ENCODE results near the gene HOXD11. TPM values are rescaled to one million over a fixed set of nuclear protein-coding genes. Genes with fewer than 3 reads are reported as not detected.

The HOXD11 gene
- total RNA-seq: not detected in 2 replicates

DNA sequence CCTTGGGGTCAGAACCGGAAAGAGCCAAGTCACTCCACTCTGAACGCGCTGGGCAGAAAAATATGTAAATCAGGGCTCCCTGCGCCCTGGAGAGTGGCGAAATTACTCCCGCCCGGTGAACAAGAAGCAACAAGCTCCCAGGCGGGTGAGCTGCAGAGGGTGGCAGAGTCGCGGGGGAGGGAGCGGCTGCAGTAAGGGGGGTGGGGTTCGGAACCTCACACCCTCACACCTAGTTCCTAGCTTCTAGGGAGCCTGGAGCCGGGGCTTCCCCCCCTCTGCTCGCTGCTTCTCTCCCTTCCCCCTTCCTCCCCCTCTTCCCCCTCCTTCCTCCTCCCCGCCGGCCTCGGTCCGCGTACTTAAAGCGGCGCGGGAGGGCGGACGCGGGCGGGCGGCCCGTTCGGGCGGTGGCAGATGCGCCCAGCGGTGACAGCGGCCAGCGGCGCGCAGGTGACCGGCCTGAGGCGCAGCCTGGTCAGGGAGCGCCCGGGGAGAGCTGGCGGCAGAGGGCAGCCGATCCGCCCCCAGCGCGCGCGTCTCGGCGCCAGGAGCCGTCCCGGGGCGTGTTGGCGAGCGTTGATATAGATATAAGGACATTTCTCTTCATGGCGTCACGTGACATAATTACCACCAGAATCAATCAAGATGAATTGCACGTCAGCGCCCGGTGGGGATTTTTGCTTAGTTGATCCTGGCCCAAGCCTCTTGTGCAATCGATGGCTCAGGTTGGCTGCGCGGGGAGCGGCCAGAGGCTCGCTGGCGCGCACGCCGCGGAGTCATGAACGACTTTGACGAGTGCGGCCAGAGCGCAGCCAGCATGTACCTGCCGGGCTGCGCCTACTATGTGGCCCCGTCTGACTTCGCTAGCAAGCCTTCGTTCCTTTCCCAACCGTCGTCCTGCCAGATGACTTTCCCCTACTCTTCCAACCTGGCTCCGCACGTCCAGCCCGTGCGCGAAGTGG, at the start of gene HOXD11:
TSS of gene HOXD11 (plus strand) at position 700 of the 959 bp plus-strand sequence. CDS start at position 776, 76 bp downstream.
- intact Hi-C loops (cut with micrococcal nuclease): no loop called here

DNA sequence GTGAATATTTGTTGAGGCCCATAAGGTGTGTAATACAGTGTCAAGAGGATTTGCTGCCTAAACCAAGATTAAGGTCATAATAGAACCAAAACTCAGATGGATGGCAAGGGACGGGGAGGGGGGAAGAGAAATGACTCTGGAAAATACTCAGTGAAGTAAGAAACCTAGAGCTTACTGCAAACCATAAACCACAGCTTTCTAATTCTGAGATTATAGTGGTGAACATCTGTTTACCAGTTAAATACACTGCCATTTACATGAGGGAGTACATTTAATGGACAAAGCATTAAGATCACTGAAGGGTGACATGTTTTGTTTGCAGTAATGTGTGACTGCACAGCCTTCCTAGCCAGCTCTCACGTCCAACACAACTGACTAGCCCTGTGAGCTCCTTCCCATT, 43.1 kb upstream of the HOXD11 start:
- intact Hi-C loops (cut with micrococcal nuclease): no loop called here

DNA sequence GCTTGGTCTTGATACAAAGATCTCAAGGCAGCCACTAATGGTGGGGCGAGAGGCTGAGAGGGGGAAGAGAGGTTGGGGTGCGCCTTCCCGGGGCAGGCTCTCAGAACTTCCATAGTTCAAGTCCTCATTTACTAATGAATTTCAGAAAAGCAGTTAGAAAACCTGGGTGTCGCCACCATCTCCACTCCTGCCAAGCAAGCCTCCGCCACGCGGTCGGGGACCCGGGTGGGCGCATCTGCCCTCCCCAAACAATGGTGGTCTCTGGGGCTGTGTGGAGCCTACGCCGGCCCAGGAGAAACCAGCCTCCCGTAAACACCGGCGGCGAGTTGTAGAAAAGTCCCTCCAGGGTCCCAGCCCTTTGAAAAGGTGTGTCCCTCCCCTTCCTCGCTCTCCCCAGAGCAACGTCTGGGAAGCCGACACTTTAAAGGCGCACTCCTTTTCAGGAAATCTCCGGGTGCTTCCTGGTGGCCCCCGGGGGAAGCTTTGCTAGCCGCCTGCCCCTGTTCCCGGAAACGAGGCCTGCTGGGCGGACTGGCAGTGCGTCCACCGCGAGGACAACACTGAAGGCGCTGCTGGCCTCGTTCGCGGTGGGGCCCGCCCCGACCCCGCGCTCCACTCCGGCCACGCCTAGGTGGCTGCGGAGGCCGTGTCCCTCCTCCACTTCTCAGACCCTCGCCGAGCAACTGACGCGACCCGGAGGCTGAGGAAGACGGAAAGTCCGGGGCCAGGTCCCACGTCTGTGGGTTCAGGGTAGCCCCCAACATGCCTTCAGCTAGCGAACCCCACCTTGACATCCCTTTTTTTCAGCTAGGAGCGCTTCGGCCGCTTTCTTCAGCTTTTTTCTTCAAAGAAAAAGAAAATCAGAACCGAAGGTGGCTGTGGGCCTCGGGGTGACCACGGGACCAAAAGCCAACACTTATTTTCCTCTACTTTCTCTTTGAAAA, 40.2 kb upstream of the HOXD11 start:
- intact Hi-C loops (cut with micrococcal nuclease): no loop called here

DNA sequence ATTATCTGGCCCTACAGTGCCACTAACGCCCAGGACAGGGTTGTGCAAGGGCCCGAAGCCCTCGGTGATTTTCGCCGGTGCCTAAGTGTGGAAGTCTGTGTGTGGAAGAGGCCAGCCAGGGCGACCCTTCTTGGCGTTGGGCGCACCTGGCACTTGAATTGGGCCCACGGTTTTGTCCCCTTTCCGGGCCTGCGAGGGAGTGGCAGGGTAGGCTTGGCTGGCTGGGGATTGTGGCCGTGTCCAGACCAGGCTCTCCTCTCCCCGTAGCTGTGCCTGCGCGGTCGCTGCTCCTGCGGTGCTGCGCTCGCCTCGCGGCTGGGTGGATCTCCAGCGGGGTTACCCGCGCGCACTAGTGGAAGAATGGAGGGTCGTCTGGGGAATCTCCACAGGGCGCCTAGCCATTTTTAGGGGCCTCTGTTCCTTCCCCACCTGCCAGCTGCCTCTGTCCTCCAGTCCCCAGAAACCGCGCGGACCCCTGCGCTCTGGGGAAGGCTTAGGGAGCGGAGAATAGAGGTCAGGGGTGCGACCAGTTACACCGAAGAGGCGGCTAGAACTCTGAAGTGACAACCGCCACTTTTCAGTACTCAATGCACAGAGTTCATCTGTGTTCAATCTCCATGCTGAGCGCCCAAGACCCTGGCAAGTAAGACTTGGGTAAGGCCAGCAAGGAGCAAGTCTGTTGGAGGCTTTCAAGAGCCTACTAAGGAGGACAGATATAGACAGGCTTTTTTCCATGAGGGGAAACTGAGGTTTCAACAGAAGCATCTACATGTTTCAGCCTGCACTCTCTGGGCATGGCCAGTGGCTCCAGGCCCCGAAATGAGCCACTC, 39.3 kb upstream of the HOXD11 start:
- intact Hi-C loops (cut with micrococcal nuclease): no loop called here

DNA sequence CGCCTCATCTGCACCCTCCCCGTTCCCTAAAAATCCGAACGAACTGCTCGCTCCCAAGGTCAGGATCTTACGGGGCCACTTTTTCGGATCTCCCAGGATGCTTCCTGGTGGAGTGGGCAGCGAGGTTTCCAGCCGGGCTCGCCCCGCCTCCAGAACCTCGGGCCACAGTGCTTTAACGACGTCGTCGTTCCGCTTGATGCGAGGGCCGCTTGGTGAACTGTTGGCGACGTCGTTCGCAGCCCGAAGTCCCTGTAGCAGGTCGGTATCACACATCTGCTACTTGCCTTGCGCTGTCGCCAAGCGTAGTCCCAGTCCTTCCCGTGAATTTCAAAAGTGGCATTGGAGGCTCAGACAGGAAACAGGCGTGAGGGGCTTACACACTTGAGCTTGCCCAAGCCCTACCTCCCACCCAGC, 38.7 kb upstream of the HOXD11 start:
- intact Hi-C loops (cut with micrococcal nuclease): no loop called here

DNA sequence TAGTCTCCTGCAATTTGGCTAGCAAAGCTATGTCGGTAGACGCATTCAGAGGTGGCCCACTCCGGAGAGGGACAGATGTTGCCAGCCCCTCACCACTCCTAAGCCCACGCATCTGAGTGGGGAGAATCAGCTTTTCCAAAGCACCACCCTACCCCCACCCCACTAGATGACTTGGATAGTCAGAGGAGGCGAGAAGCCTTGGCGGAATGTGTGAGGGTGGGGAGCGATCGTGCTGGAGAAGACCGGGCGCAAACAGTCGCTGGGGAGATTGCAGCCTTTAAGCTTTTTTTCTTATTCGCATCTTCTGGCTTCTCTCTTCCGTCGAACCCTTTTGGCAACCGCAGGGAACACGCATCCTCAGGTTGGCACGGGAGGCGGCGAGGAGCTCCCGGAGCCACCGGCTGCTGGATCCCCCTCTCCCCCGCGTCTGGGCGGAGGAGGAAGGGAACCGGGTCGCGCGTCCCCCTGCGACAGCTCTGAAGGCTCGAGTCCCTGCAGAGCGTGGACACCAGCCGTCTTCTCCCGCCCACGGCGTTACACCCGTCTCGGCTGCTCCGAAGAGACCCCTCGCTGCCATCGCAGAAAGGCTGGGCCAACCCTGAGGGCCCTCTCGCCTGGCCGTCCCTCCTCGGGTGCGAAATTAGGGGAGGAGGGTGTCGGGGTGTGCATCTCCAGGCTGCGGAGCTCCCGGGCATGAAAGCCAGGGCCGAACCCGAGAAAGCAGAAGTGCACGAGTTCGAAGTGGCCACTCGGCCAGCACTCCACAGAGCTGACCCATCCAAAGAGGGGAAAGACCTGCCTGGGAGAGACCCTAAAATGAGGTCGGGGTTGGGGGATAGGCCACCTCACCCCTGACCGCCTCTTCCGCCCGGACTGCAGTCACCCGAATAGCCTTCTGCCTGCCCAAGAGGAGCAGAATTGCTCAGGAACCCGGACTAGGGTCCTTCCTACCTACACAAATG, 35.5 kb upstream of the HOXD11 start:
- intact Hi-C loops (cut with micrococcal nuclease): no loop called here

DNA sequence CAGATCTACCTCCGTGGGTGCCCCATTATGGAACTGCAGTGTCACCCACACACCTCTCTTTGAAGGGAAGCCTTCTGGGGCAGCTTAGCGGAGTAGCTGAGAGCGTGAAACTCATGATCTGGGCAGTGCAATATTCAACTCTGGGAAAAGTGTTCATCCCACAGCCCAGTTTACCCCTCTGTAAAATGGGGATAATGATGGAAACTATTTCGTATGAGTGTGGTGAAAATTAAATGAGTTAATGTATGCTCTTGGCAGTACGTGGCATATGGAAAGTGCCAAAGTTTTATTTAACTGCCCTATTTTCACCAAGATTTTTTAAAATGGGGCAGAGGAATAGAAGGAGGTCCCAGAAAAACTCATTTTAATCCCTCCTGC, 34.8 kb upstream of the HOXD11 start:
- intact Hi-C loops (cut with micrococcal nuclease): no loop called here

DNA sequence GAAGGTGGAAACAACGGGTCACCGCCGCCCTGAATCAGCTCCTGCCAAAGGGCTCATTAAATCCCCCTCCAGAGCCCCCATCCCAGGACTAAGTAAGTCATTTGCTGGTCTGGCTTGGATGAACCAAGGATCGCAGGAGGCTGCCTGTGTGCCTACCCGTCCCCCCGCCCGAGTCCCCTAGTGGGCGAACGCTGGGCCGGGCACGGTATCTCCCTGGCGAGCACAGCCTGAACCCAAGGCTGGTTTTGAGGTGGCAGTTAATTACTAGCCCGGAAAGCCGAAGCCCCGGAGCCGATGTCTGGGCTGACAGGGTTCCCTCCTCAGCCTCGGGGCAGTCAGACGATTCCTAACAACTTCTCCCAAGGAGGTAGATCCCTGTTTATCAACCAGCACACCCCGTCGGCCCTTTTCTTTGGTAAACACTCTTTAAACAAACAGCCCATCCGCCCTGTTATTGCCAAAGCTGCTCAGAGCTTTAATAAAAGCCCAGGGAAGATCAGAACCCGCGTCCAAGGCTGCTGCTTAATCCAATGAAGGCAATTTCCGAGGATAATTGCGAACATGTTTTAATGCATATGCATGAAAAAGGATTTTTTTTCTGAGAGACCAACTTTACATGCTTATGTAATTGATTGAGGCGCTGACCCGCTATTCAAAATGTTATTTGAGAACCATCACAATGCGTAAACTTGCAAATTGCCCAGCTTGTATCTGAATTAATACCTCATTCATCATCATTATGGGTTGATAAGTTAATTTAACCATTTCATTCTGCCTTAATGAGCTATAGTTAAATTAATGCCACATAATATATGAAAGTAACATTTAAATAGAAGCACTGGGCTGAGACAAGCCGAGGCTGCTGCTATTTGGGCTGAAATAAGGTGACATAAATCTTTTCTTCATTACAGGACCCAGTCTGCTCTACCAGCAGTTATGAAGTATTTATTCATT, 33.9 kb upstream of the HOXD11 start:
- intact Hi-C loops (cut with micrococcal nuclease): no loop called here

DNA sequence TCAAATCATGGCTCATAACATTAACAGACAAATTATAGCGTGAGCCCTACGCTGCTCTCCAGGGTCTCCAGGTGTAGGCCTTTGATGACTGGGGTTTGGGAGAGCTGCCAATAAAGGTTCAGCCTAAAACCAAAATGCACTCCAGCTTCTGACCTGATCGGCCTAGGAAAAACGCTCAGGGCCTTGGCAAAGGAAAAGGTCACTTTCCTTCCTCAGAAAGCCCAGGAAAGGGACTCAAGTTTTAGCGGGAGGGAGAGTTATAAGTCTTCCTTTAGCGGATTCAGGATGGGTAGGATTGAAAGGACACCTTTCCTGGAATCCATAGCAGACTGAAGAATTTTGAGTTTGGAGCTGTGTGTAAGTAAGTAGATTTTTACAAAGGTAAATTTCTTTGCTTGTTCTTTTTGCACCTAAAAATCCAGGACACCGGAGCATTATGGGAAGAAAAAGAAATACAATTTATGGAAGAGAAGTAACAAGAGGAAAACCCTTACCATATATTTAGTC, 32.1 kb upstream of the HOXD11 start:
- intact Hi-C loops (cut with micrococcal nuclease): no loop called here

DNA sequence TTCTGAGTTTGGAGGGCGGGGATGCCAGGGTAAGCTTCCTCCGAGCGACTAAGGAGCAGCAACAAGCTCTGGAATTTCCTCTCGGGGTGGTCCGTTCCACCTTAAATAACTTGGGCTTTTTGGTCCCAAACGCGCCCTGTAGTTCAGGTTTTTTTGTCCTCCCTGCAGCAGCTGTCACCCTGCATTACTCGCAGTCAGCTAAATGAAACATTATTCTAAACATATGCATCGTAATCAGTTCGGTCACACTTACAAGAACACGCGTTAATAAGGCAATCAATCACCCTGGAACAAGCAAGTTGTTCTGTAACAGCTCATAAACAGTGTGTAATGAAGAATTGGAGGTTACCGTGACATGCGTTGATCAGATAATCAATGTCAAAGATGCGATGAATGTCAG, 31.6 kb upstream of the HOXD11 start:
- intact Hi-C loops (cut with micrococcal nuclease): no loop called here

DNA sequence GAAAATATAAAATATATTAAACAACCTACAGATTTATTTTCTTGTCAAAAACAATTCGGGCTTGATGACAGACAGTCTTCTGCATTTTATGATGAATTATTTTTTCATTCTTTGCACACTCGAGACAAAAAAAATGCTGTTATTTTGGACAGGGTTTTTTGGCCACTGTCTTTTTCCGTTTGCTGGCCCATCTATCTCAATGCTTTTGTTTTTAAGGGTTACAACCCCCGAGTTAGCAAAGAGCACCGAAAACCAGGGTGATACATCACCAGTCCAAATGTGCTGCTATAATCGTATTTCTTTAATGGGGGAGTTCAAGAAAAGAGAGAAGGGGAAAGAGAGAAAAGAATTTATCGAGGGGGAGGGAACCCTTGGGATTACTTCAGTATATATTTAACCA, 31.0 kb upstream of the HOXD11 start:
- intact Hi-C loops (cut with micrococcal nuclease): no loop called here

DNA sequence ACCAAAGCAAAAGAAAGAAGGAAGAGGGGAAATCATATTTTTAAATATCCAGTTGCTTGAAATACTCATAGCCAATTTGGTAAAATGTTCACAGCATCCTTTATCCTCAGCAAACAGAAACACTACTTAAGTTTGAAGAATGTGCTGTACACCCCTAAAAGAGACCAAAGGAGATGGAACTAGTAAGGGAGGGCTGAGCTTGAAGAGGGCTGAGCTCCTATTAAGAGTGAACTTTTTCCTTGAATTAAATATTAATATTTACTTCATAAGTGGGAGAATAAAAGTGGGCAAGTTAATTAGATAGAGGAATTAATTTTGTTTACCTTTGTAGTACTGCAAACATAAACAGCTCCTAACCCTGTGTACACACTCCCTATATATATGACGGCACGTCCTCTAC, 30.3 kb upstream of the HOXD11 start:
- intact Hi-C loops (cut with micrococcal nuclease): no loop called here

DNA sequence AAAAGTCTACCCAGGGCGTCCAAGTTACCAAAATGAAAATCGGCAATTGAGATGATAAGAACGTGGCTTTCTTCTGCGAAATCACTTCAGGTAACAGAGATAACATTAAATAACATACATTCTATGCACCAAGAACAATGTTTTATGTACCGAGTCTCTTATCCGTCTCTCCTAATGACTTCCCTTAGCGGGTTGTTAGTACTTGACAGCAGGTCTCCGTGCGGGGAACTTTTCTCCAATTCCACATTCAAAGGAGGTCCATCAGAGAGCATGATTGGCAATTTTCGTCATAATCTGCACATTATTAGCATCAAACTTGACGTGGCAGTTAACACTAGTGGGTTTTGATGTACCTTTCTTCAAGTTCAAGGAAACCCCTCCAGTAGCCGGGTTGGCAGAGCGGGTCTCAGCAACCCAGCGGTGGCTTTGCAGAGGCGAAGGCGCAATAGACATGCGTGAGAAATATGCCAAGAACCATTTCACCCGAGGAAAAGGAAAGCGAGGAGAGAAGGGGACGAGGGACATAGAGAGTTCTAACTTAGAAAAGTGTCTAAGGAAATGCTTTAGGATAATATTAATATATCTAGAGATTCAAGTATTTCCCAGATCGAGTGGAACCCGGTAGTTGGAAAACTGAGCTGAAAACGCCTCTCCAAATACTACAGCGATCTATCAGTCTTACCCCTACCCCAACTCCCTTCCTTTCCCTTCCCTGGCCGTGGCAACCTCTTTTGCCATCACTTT, 28.4 kb upstream of the HOXD11 start:
- intact Hi-C loops (cut with micrococcal nuclease): loop anchor here (2.0 kb wide), 4 partner anchors 32 to 388 kb away; partner anchors contain the start of gene HOXD3

DNA sequence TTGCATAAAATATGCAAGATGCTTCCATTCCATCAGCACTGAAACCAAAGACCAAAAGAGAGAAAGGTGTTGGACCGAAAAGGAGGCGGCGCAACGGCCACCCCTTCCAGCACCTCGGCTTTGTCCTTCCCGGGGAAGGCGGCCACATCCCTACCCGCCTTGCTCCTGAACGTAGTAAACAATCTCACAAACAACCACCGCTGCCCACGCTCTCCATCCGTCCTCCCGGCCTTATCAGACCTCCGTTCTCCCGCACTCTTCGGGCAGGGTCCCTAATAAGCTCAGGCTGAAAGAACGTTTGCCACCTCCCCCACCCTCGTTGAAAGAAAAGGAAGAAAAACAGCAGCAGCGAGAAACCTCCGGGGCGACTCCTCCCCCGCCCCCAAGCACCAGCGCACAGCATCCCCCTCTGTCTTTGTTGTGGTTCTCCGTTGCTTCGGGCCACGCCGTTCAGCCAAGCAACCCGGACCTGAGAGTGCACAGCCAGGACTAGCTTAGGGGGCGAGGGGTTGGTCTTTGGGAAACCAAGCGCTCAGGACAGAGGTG, 27.7 kb upstream of the HOXD11 start:
- intact Hi-C loops (cut with micrococcal nuclease): loop anchor here (2.0 kb wide), 4 partner anchors 31 to 389 kb away; partner anchors contain the start of gene HOXD3

DNA sequence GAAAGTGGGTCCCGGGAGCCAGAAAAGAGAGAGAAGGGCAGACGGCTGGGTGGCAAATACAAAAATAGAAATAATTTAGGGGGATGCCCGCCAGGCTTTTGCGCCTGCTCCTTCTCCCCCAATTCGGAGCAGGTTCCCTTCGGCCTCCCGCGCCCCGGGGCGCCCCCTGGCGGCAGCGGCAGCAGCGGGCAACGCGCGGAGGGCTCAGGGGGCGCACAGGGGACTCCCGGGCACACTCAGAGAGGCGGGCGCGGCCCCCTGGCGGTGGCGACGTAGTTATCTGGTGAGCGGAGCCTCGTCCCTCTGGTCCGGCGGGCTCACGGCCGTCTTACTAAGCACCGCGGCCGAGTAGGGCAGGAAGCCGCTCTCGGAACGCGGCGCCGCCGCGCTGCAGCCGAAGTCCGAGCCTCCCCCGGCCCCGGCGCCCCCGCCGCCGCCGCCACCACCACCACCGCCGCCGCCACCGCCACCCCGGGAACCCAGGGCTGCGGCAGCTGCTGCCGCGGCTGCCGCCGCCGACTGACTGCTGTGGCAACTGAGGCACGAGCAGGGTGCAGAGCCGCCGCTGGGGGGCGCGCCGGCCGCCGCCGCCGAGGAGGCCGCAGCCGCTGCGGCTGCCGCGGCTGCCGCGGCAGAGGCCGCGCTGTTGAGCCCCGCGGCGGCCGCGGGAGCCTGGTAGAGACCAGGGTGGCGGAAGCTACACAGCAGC, 27.1 kb upstream of the HOXD11 start:
- intact Hi-C loops (cut with micrococcal nuclease): loop anchor here (2.0 kb wide), 4 partner anchors 31 to 389 kb away; partner anchors contain the start of gene HOXD3

DNA sequence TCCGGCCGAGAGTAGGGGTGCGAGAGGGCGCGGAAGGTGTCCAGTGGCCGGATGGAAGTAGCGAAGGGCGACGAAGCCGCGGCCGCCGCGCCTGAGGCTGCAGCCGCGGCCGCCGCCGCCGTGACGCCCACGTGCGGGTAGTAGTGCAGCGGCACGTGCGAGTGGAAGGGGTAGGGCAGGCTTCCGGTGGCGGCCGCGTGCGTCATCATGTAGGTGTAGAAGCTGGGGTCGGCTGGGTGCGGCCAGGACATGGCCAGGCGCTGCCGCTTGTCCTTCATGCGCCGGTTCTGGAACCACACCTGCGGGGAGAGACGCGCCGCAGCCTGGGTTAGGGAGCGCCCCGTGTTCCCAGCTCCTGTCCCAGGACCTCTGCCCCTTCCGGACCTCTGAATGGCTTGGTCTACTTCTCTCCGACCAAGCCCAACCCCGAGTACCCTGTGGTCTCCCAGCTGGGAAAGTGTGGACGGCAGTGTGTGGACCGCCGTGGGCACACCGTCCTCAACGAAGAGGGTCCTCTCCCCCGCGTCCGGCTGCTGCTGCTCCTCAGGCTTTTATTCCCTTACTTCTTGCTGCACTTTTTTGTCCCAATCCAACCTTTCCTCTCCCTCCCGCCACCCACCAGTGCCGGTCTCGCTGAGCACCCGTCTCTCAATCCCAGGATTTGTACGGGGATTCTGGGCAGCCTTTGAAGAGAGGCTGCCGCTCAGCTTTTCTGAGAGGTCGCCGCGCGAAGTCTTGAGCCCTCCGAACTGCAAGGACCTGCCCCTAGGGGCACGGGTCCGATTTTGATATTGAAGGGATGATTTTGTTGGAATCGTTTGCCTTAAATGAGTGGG, 26.3 kb upstream of the HOXD11 start:
- intact Hi-C loops (cut with micrococcal nuclease): no loop called here

Measured in T-helper 1 cell treated with Interleukin-12 subunit alpha and Interleukin-12 subunit beta and Interleukin-4 antibody, amounts not matched to agents 30 ng/mL and 1 ng/mL, for 36 hours (primary cell).